Trophoblast cell (in vitro differentiated cells and primary cell): ENCODE measurements around the gene SLC30A4.

Experiments used
- DNase-seq, 2 donors: peaks; one replicate each; pipeline ENCODE4 v3.0.0-alpha.2; 2016
- H2AFZ ChIP-seq: 2 replicates; pipeline ENCODE4 v1.6.1; 2013; ENCODE audit warnings: low read length, moderate library complexity, mild to moderate bottlenecking; ENCODE audit not compliant: insufficient read depth, poor library complexity
- H2AK5ac ChIP-seq: 2 replicates; pipeline ENCODE4 v1.6.1; 2013; ENCODE audit warnings: mild to moderate bottlenecking, low read length
- H2BK120ac ChIP-seq: 2 replicates; pipeline ENCODE4 v1.6.1; 2013; ENCODE audit warnings: low read length, mild to moderate bottlenecking, moderate library complexity; ENCODE audit not compliant: insufficient read depth, poor library complexity
- H2BK12ac ChIP-seq: 2 replicates; pipeline ENCODE4 v1.6.1; 2013; ENCODE audit warnings: mild to moderate bottlenecking, low read length, moderate library complexity
- H2BK5ac ChIP-seq: 2 replicates; pipeline ENCODE4 v1.6.1; 2013; ENCODE audit warnings: low read length, low read depth, moderate library complexity, mild to moderate bottlenecking; ENCODE audit not compliant: poor library complexity
- H3K14ac ChIP-seq: 2 replicates; pipeline ENCODE4 v1.6.1; 2013; ENCODE audit warnings: mild to moderate bottlenecking, low read length
- H3K18ac ChIP-seq: 2 replicates; pipeline ENCODE4 v1.6.1; 2013; ENCODE audit warnings: mild to moderate bottlenecking, low read length
- H3K23ac ChIP-seq: 2 replicates; pipeline ENCODE4 v1.6.1; 2013; ENCODE audit warnings: low read length
- H3K27ac ChIP-seq: 2 replicates; pipeline ENCODE4 v1.5.1; 2013; ENCODE audit warnings: low read depth, mild to moderate bottlenecking, inconsistent platforms, low read length, moderate library complexity
- H3K27me3 ChIP-seq: 2 replicates; pipeline ENCODE4 v1.6.1; 2013; ENCODE audit warnings: inconsistent platforms, mild to moderate bottlenecking, low read length, moderate library complexity; ENCODE audit not compliant: insufficient read depth
- H3K36me3 ChIP-seq, 2 experiments: 1 replicate in 1 of 2; 2 replicates in 1 of 2; pipeline ENCODE4 v1.6.1; 2013; ENCODE audit warnings: low read length in 2 of 2, mild to moderate bottlenecking in 2 of 2, moderate library complexity in 1 of 2; ENCODE audit not compliant: insufficient read depth in 2 of 2, control insufficient read depth in 1 of 2
- H3K4ac ChIP-seq: 2 replicates; pipeline ENCODE4 v1.6.1; 2013; ENCODE audit warnings: low read depth, mild to moderate bottlenecking, low read length, moderate library complexity
- H3K4me1 ChIP-seq, 2 experiments: 1 replicate in 1 of 2; 2 replicates in 1 of 2; pipeline ENCODE4 v1.6.1; 2013; ENCODE audit warnings: low read length in 2 of 2, mild to moderate bottlenecking in 2 of 2, moderate library complexity in 1 of 2; ENCODE audit not compliant: insufficient read depth in 2 of 2, control insufficient read depth in 1 of 2
- H3K4me2 ChIP-seq: 2 replicates; pipeline ENCODE4 v1.6.1; 2013; ENCODE audit warnings: inconsistent platforms, mild to moderate bottlenecking, low read length, moderate library complexity
- H3K4me3 ChIP-seq: 2 replicates; pipeline ENCODE4 v1.5.1; 2013; ENCODE audit warnings: mild to moderate bottlenecking, low read depth, low read length, inconsistent platforms
- H3K79me1 ChIP-seq: one replicate; pipeline ENCODE4 v1.6.1; 2013; ENCODE audit warnings: low read length
- H3K79me2 ChIP-seq: 2 replicates; pipeline ENCODE4 v1.6.1; 2013; ENCODE audit warnings: low read length, mild to moderate bottlenecking; ENCODE audit not compliant: control insufficient read depth, insufficient read depth, poor library complexity
- H3K9ac ChIP-seq: 2 replicates; pipeline ENCODE4 v1.6.1; 2013; ENCODE audit warnings: mild to moderate bottlenecking, low read length
- H3K9me3 ChIP-seq: 2 replicates; pipeline ENCODE4 v1.6.1; 2013; ENCODE audit warnings: low read depth, mild to moderate bottlenecking, control low read depth, inconsistent platforms, low read length; ENCODE audit not compliant: insufficient read depth
- H4K12ac ChIP-seq: 2 replicates; pipeline ENCODE4 v1.6.1; 2013; ENCODE audit warnings: low read depth, mild to moderate bottlenecking, low read length, moderate library complexity
- H4K8ac ChIP-seq: 2 replicates; pipeline ENCODE4 v1.6.1; 2013; ENCODE audit warnings: low read depth, mild to moderate bottlenecking, low read length, moderate library complexity
- H4K91ac ChIP-seq: one replicate; pipeline ENCODE4 v1.6.1; 2013; ENCODE audit warnings: low read depth, mild to moderate bottlenecking, low read length, moderate library complexity
- WGBS: extraction: QIAGEN DNeasy Blood & Tissue Kit; methylation state at CpG from one replicate; pipeline ENCODE4 v1.1.7; 2013; ENCODE audit warnings: missing lambda C conversion rate; ENCODE audit not compliant: insufficient read length, insufficient coverage; ENCODE audit errors: extremely low coverage; 5-methylcytosine and 5-hydroxymethylcytosine counted together

Gene SLC30A4

GRCh38 chr15:45527086-45527485, 4.5 kb upstream of the SLC30A4 start:
- Histone ChIP-seq H3K27ac (no peak overlapping the region), H4K8ac (no peak overlapping the region), H3K4me2 (no peak overlapping the region), H2BK5ac (no peak overlapping the region), H3K14ac (no peak overlapping the region), H2BK12ac (no peak overlapping the region), H3K23ac (no peak overlapping the region), H4K12ac (no peak overlapping the region), H3K27me3 (peaks cover 18% of the 10 kb centered on the region), H3K36me3 (no peaks in the 10 kb centered on the region), H3K79me2 (peaks cover 2% of the 10 kb centered on the region), H4K91ac (no peak overlapping the region), H2AFZ (no peak overlapping the region), H3K4ac (no peak overlapping the region), H3K4me3 (no peak overlapping the region), H3K9ac (no peak overlapping the region), H2AK5ac (no peak overlapping the region), H3K79me1 (peaks cover 3% of the 10 kb centered on the region), H3K18ac (no peak overlapping the region), H2BK120ac (no peak overlapping the region), H3K4me1 (peaks cover 3 to 4% of the 10 kb centered on the region in 2 experiments), H3K9me3 (peaks cover 2% of the 10 kb centered on the region)
- WGBS: no CpG with 5 or more reads among the region's 8 CpGs
- no peak for DNase-seq

DNA sequence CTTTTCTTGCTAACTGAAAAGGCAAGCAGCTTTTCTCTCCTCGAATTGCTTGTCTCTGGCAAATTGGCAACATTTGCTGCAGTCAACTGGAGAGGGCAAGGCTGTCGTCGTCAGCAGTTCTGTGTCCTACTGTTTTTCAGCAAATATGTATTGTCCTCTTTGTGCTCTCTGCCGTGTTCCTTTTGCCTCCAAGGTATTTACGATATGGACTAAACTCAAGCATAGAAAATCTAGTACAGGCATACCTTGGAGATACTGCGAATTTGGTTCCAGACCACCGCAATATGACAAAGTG, 558 bp upstream of the SLC30A4 start:
- Histone ChIP-seq H3K9ac (peak overlapping the region; percentile 47), H3K4me2 (peak overlapping the region; percentile 99)

DNA sequence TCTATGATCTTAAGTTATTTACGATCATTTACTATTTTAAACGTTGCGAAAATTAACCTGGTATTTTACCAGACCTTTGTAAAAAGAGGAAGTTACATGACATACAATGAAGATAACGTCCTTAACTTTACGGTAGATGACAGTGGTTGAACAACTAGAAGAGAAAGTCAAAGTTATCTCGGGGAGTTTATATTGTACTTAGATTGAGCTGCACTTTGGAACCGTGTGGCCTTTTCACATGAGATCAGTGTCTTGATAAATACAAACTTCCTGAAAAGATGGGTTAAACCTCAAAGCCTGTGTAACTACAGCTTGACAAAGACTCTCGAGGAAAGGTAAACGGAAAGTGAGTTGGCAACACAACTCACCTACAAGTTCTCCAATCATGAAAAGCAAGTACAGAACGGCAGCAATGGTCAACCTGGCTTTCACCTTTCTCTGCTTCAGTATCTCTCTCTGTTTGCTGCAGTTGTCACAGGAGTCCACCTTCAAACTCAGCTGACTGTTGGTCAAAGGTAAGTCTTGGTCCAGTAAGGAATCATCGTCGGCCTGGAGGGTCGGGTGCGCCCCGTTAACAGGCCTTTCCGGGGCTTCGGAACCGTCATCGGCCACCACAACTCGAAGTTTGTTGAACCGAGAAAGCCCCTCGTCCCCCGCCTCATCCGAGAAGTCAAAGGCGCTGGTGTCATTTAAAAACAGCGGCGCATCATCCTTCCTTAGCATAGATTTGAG, 793 bp downstream of the SLC30A4 start:
- H3K14ac ChIP-seq: no peak overlapping the region
- no peak overlapping the region for H4K91ac ChIP-seq
- H2BK12ac ChIP-seq: no peak overlapping the region
- H3K4me3 ChIP-seq: peak overlapping the region; percentile 76
- peaks cover 3 to 7% of the 10 kb centered on the region in 2 experiments for H3K4me1 ChIP-seq
- WGBS: no CpG with 5 or more reads among the region's 27 CpGs
- H3K4ac ChIP-seq: no peak overlapping the region
- H3K9ac ChIP-seq: no peak overlapping the region
- no peak overlapping the region for H2AK5ac ChIP-seq
- H3K18ac ChIP-seq: no peak overlapping the region
- H4K12ac ChIP-seq: no peak overlapping the region
- no peak overlapping the region for H3K27ac ChIP-seq
- peaks cover 23% of the 10 kb centered on the region for H3K27me3 ChIP-seq
- H2BK5ac ChIP-seq: no peak overlapping the region
- no peak overlapping the region for H4K8ac ChIP-seq
- no peak overlapping the region for H3K23ac ChIP-seq
- peak overlapping the region; percentile 4 for H2AFZ ChIP-seq
- H3K4me2 ChIP-seq: peak overlapping the region; percentile 99
- no peaks in the 10 kb centered on the region for H3K36me3 ChIP-seq
- DNase-seq: peak in 1 of 2 donors; percentile 21
- no peak overlapping the region for H2BK120ac ChIP-seq
- peaks cover 2% of the 10 kb centered on the region for H3K79me2 ChIP-seq
- no peaks in the 10 kb centered on the region for H3K9me3 ChIP-seq
- peaks cover 3% of the 10 kb centered on the region for H3K79me1 ChIP-seq

More for the DNA sequence above, 558 bp upstream of the SLC30A4 start:
- Histone ChIP-seq H3K36me3 (no peaks in the 10 kb centered on the region), H4K12ac (peak overlapping the region; percentile 66), H2BK5ac (no peak overlapping the region), H2BK12ac (no peak overlapping the region), H3K27me3 (peaks cover 23% of the 10 kb centered on the region), H3K79me2 (peaks cover 2% of the 10 kb centered on the region), H4K8ac (peak overlapping the region; percentile 76), H2BK120ac (peak overlapping the region; percentile 41), H3K27ac (no peak overlapping the region), H3K23ac (no peak overlapping the region), H2AFZ (peak overlapping the region; percentile 83), H3K4me3 (peak overlapping the region; percentile 76), H3K79me1 (peaks cover 3% of the 10 kb centered on the region), H3K18ac (peak overlapping the region; percentile 73), H3K4me1 (peaks cover 3 to 7% of the 10 kb centered on the region in 2 experiments), H2AK5ac (no peak overlapping the region), H4K91ac (peak overlapping the region; percentile 38), H3K14ac (peak overlapping the region; percentile 54), H3K4ac (no peak overlapping the region), H3K9me3 (no peaks in the 10 kb centered on the region)
- no CpG with 5 or more reads among the region's 7 CpGs for WGBS
- DNase-seq: no peak

DNA sequence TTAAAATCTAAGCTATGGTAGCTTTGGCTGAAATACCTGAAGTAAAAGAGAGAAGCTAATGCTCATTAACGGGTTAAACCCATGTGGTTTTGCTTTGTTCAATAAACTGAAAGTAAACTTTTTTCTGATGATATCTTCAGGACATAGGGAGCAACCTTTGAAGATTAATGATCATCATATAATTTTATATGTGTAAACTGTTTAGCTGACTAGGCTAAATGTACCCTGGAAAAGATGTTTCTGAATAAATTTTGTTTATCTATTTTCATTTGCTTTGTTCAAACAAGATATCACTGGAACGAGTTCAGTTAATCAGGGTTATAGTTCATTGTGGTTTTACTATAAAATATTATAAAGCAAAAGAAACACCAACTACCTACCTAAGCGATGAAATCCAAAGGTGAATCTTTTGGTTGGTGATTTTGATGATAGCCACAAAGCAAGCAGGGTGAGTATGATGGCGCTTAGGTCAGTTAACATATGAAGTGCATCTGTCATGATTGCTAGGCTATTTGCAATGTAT, 11.7 kb downstream of the SLC30A4 start:
- H4K91ac ChIP-seq: no peak overlapping the region
- no peak overlapping the region for H3K18ac ChIP-seq
- no peak overlapping the region for H3K4me3 ChIP-seq
- H2AK5ac ChIP-seq: no peak overlapping the region
- H3K9me3 ChIP-seq: no peaks in the 10 kb centered on the region
- no peaks in the 10 kb centered on the region for H3K79me1 ChIP-seq
- no peaks in the 10 kb centered on the region for H3K4me1 ChIP-seq
- no peaks in the 10 kb centered on the region for H3K27me3 ChIP-seq
- no peaks in the 10 kb centered on the region for H3K79me2 ChIP-seq
- no peak overlapping the region for H2BK5ac ChIP-seq
- no peak overlapping the region for H3K27ac ChIP-seq
- H3K23ac ChIP-seq: no peak overlapping the region
- H3K14ac ChIP-seq: no peak overlapping the region
- H3K36me3 ChIP-seq: no peaks in the 10 kb centered on the region
- no peak overlapping the region for H4K8ac ChIP-seq
- no peak overlapping the region for H2AFZ ChIP-seq
- no peak overlapping the region for H2BK120ac ChIP-seq
- DNase-seq: no peak
- no peak overlapping the region for H3K4me2 ChIP-seq
- no peak overlapping the region for H4K12ac ChIP-seq
- H3K9ac ChIP-seq: no peak overlapping the region
- no CpG with 5 or more reads among the region's 4 CpGs for WGBS
- H2BK12ac ChIP-seq: no peak overlapping the region
- H3K4ac ChIP-seq: no peak overlapping the region
